Right lobe of liver (tissue), 6 donors: ENCODE results near the gene ITPR2. TPM values are rescaled to one million over a fixed set of nuclear protein-coding genes. Genes with fewer than 3 reads are reported as not detected.

Source experiments
- ATAC-seq, 4 donors: fragments of 200-7000 bp; cut with Tn5 transposase; one replicate each; pipeline ENCODE4 v1.9.1; 2020; ENCODE audit warnings: mild to moderate bottlenecking in 4 of 4, moderate library complexity in 4 of 4
- DNase-seq, 3 donors: peaks; one replicate each; pipeline ENCODE4 v3.0.0-alpha.2; 2020
- H3K27ac ChIP-seq, 3 donors: fragments of 200-600 bp; one replicate each; pipeline ENCODE4 v1.8.0; 2022
- H3K27me3 ChIP-seq, 2 donors: fragments of 200-600 bp; one replicate each; pipeline ENCODE4 v1.8.0; 2022
- H3K36me3 ChIP-seq, 4 donors: fragments of 200-600 bp; sonication (generic) in 1 of 4; one replicate each; pipeline versions ENCODE4 v1.5.1 to v1.8.0; 2017 to 2022; ENCODE audit warnings: control low read depth in 1 of 4
- H3K4me1 ChIP-seq, 4 donors: fragments of 200-600 bp; sonication (generic) in 1 of 4; one replicate each; pipeline versions ENCODE4 v1.5.1 to v1.8.0; 2017 to 2022; ENCODE audit warnings: control low read depth in 1 of 4
- H3K4me3 ChIP-seq, 3 donors: fragments of 200-600 bp; one replicate each; pipeline ENCODE4 v1.8.0; 2022
- H3K9me3 ChIP-seq, 4 donors: fragments of 200-600 bp; sonication (generic) in 1 of 4; one replicate each; pipeline versions ENCODE4 v1.5.1 to v1.8.0; 2017 to 2022; ENCODE audit warnings: control low read depth in 1 of 4
- CTCF ChIP-seq, 4 donors: fragments of 200-600 bp in 3 of 4; fragments of 450-650 bp in 1 of 4; IDR thresholded peaks; one replicate each; pipeline versions ENCODE4 v1.5.1 to v1.8.0; 2016 to 2022; ENCODE audit warnings: antibody characterized with exemption in 4 of 4, mild to moderate bottlenecking in 2 of 4
- POLR2A ChIP-seq: fragments of 450-650 bp; IDR thresholded peaks from one replicate; pipeline ENCODE4 v1.6.1; 2017; ENCODE audit warnings: antibody characterized with exemption, mild to moderate bottlenecking
- WGBS: methylation state at CpG from one replicate; pipeline ENCODE4 v1.1.6; 2018; ENCODE audit warnings: low coverage, low lambda C conversion rate; ENCODE audit not compliant: insufficient coverage; ENCODE audit errors: missing lambda C conversion rate; 5-methylcytosine and 5-hydroxymethylcytosine counted together
- intact Hi-C, 2 donors: fragments of 100-400 bp; cut with DNase I; formaldehyde crosslinking; loops; one replicate each; pipeline versions ENCODE4 v1.11.2 to v1.14.1; 2022
- total RNA-seq, 6 experiments: library from RNA; depleted of rRNA in 2 of 6; stranded (reverse); fragments of >200 nt in 2 of 6; fragmentation: NEBNext Ultra II Directional in 3 of 6; extraction: Animal tissue kit (Norgen Biotek cat#: 25700) in 3 of 6; gene quantifications; one replicate each; pipeline versions ENCODE4 v1.1.0 to v1.2.4, GENCODE V29; 2016 to 2023
- donor health status: DM: no; HTN: yes; CAD: no.
- donor health status: DM: no; HTN: no; CAD: no.
- donor health status: DM: no; HTN: no; CAD: no.
- donor health status: DM: no; HTN: yes; CAD: no.
- donor health status: DM: no; HTN: yes; CAD: no.

The ITPR2 gene
- total RNA-seq, 6 experiments from 2014 or later, result 39.3 to 114 (median 57.2) TPM

DNA sequence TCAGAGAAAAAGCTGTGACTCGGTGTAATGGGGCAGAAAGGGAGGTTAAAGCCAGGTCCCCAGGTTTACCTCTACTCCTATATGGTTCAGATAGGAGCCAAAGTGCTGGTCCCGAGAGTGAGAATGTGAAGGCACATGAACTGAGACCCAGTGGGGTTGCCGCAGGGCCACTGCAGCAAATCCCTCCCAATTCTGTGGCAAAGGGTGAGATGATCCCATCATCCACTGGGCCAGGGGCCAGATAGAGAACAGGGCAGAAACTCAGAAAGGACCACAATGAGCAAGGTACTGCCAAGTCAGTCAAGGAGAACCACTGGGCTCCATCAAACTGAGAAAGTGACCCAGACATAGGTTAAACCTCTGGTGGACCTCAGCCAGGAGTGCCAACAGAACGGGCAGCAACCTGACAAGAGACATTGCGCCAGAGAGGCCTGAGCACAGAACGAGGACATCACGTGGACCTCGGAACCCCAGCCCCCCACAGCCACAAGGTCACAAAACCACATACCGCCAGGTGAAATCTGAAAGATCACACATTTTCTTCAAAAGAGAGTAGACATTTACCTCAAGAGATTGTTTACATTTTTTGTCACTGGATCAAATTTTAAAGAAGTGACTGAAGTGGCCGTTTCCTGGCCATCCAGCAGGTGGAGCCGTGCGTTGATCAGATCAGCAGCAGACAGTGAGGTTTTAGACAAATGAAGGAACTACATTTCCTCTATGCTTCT, 20.5 kb upstream of the ITPR2 start:
- H3K4me3 ChIP-seq, result peak overlapping the region in 1 of 3 donors; percentile 9
- no peaks in the 10 kb centered on the region for H3K9me3 ChIP-seq
- 32% methylated on average over 10 of the region's 12 CpGs for WGBS
- TF ChIP-seq CTCF (IDR thresholded peaks at IDR 0.05) (peak; percentile 80 to 93 (median 87)), POLR2A (no peak)
- H3K4me1 ChIP-seq, result peaks cover 0 to 12% (median 0%) of the 10 kb centered on the region in 4 donors
- H3K36me3 ChIP-seq, result no peaks in the 10 kb centered on the region
- H3K27me3 ChIP-seq, result no peaks in the 10 kb centered on the region
- peak overlapping the region in 1 of 3 donors; percentile 52 for H3K27ac ChIP-seq
- DNase-seq (peak; percentile 66 to 87 (median 84)), ATAC-seq (peak; percentile 93 to 96 (median 94))
- intact Hi-C loops, result no loop called here

- no peak for DNase-seq
- Histone ChIP-seq H3K9me3 (no peaks in the 10 kb centered on the region), H3K36me3 (no peaks in the 10 kb centered on the region), H3K4me1 (peaks cover 0 to 16% (median 1%) of the 10 kb centered on the region in 4 donors), H3K4me3 (no peak overlapping the region), H3K27me3 (no peaks in the 10 kb centered on the region), H3K27ac (no peak overlapping the region)
- TF ChIP-seq POLR2A (no peak), CTCF (IDR thresholded peaks at IDR 0.05) (no peak)
- no peak for ATAC-seq
- WGBS, result 35% methylated on average over 2 of the region's 2 CpGs
- intact Hi-C loops, result no loop called here
These were observed 18.2 kb upstream of the ITPR2 start for GRCh38 chr12:26851031-26851809.

GRCh38 chr12:26848156-26848825, 15.3 kb upstream of the ITPR2 start:
- ATAC-seq, result no peak
- Histone ChIP-seq H3K9me3 (no peaks in the 10 kb centered on the region), H3K4me1 (peaks cover 0 to 23% (median 4%) of the 10 kb centered on the region in 4 donors), H3K27me3 (no peaks in the 10 kb centered on the region), H3K4me3 (no peak overlapping the region), H3K36me3 (no peaks in the 10 kb centered on the region), H3K27ac (no peak overlapping the region)
- intact Hi-C loops, result no loop called here
- no peak for DNase-seq
- TF ChIP-seq CTCF (IDR thresholded peaks at IDR 0.05), result no peak
- no peak for TF ChIP-seq POLR2A
- 93% methylated on average over 6 of the region's 6 CpGs for WGBS

DNA sequence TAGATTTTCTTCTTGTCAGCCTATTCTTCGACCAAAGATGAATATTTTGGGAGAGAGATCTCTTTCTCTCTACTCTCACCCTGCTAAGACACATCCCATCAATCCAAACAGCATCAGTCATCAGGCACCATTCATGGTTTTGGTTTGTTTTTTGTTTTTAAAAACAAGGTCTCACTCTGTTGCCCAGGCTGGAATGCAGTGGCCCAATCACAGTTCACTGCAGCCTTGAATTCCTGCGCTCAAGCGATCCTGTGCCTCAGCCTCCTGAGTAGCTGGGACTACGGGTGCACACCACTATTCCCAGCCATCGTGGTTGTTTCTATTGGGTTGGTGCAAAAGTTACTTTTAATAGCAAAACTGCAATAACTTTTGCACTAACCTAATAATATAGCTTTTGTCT, 14.4 kb upstream of the ITPR2 start:
- H3K27me3 ChIP-seq, result no peaks in the 10 kb centered on the region
- TF ChIP-seq POLR2A, result no peak
- TF ChIP-seq CTCF (IDR thresholded peaks at IDR 0.05), result no peak
- peaks cover 0 to 21% (median 4%) of the 10 kb centered on the region in 4 donors for H3K4me1 ChIP-seq
- no peak overlapping the region for H3K27ac ChIP-seq
- no peak for ATAC-seq
- no peaks in the 10 kb centered on the region for H3K36me3 ChIP-seq
- WGBS, result 94% methylated on average over 5 of the region's 5 CpGs
- no peak overlapping the region for H3K4me3 ChIP-seq
- intact Hi-C loops, result no loop called here
- H3K9me3 ChIP-seq, result no peaks in the 10 kb centered on the region
- DNase-seq, result no peak
